OCI-LY7 (cell line): ENCODE results near the gene ITPRIP.

Experiments used
- CTCF ChIP-seq: fragments of 200-600 bp; sonication (generic); conservative IDR thresholded peaks from 2 replicates; pipeline ENCODE4 v1.5.1; 2014; ENCODE audit warnings: mild to moderate bottlenecking, antibody characterized with exemption, low read length, moderate library complexity, mixed read lengths
- EZH2phosphoT487 ChIP-seq: fragments of 200-600 bp; sonication (generic); IDR thresholded peaks from 2 replicates; pipeline ENCODE4 v1.6.1; 2018; ENCODE audit warnings: low read depth, borderline replicate concordance, mild to moderate bottlenecking, mixed run types, antibody characterized with exemption, low read length, moderate library complexity, mixed read lengths

GRCh38 chr10:104350127-104350635, 11.9 kb upstream of the ITPRIP start:
- TF ChIP-seq CTCF (peak; percentile 91), EZH2phosphoT487 (no peak)
